K562 (cell line): ENCODE measurements around the gene DDX51. TPM values are rescaled to one million over a fixed set of nuclear protein-coding genes. Genes with fewer than 3 reads are reported as not detected.
A peak's percentile ranks its signal among the peaks of the same experiment; 100 is the strongest.

Source experiments
- ATAC-seq: fragments of 200-7000 bp; cut with Tn5 transposase; 3 replicates; pipeline ENCODE4 v1.9.1; 2020; ENCODE audit warnings: moderate library complexity
- BruUV-seq: library from RNA; stranded (reverse); fragments of 400-500 nt; replicated peaks from 2 replicates; lab custom pipeline; 2021; lab: Mats Ljungman, UMichigan
- CTCF ChIA-PET: fragments of 300-600 bp; formaldehyde crosslinking; extraction: SDS; loops from one replicate; lab custom pipeline; 2021; ENCODE audit warnings: low intra/inter-chr PET ratio; lab: Yijun Ruan, JAX
- POLR2A ChIA-PET: fragments of 300-600, 350-650 bp; sonication (Branson Sonifier 250); formaldehyde crosslinking; extraction: SDS; loops from one replicate; lab custom pipeline; 2021; ENCODE audit warnings: antibody characterized with exemption, inconsistent platforms; lab: Yijun Ruan, JAX
- DNase-seq, 4 experiments: peaks; one replicate each; pipeline versions ENCODE4 v3.0.0 to v3.0.0-alpha.2; 2011 to 2018; ENCODE audit warnings: low spot score in 3 of 4, mixed read lengths in 3 of 4; ENCODE audit errors: extremely low read depth in 1 of 4
- FAIRE-seq: peaks from 2 replicates; lab custom pipeline; 2011; peaks lifted over from hg19 to GRCh38; lab: Jason Lieb, UNC
- H2AFZ ChIP-seq: 2 replicates; pipeline ENCODE4 v1.6.0; 2011; ENCODE audit warnings: low read depth, low read length, control low read depth, inconsistent platforms
- H3K27ac ChIP-seq: fragments of 200-600 bp; 3 replicates; pipeline ENCODE4 v1.8.0; 2011; ENCODE audit warnings: low read depth, mild to moderate bottlenecking, control low read depth, inconsistent platforms, low read length, moderate library complexity, mixed read lengths; ENCODE audit errors: extremely low read depth
- H3K27me3 ChIP-seq, 2 experiments: fragments of 300-600 bp in 1 of 2; 2 replicates in 1 of 2; 3 replicates in 1 of 2; pipeline versions ENCODE4 v1.6.0 to v1.8.0; 2011; ENCODE audit warnings: inconsistent platforms in 2 of 2, low read length in 2 of 2, mild to moderate bottlenecking in 1 of 2, mixed read lengths in 1 of 2, moderate library complexity in 1 of 2; ENCODE audit not compliant: control insufficient read depth in 2 of 2, insufficient read depth in 2 of 2
- H3K36me3 ChIP-seq: fragments of 300-600 bp; 3 replicates; pipeline ENCODE4 v1.8.0; 2011; ENCODE audit warnings: mild to moderate bottlenecking, low read length, inconsistent platforms; ENCODE audit not compliant: control insufficient read depth, insufficient read depth
- H3K4me1 ChIP-seq, 2 experiments: fragments of 200-600 bp in 1 of 2; replicated peaks in 1 of 2; 2 replicates in 1 of 2; 3 replicates in 1 of 2; pipeline versions ENCODE4 v1.5.1 to v1.8.0; 2011; ENCODE audit warnings: inconsistent platforms in 2 of 2, low read length in 2 of 2, mild to moderate bottlenecking in 1 of 2, mixed read lengths in 1 of 2, moderate library complexity in 1 of 2; ENCODE audit not compliant: control insufficient read depth in 2 of 2, insufficient read depth in 2 of 2
- H3K4me2 ChIP-seq: 2 replicates; pipeline ENCODE4 v1.6.1; 2011; ENCODE audit warnings: low read length, control low read depth, inconsistent platforms, mixed read lengths; ENCODE audit not compliant: insufficient read depth
- H3K4me3 ChIP-seq: fragments of 200-600 bp; sonication (generic), shearing (Covaris generic); 2 replicates; pipeline ENCODE4 v1.5.1; 2016; ENCODE audit warnings: control low read depth, inconsistent platforms
- H3K79me2 ChIP-seq: fragments of 200-600 bp; 3 replicates; pipeline ENCODE4 v1.8.0; 2011; ENCODE audit warnings: low read length, inconsistent platforms; ENCODE audit not compliant: control insufficient read depth, insufficient read depth
- H3K9ac ChIP-seq, 2 experiments: 2 replicates each; pipeline versions ENCODE4 v1.6.0 to v1.6.1; 2011; ENCODE audit warnings: low read depth in 2 of 2, low read length in 2 of 2, control low read depth in 1 of 2, inconsistent platforms in 1 of 2, mild to moderate bottlenecking in 1 of 2, mixed read lengths in 1 of 2; ENCODE audit not compliant: insufficient read depth in 1 of 2
- H3K9me1 ChIP-seq: one replicate; pipeline ENCODE4 v1.6.0; 2011; ENCODE audit warnings: inconsistent platforms, mild to moderate bottlenecking, low read length, moderate library complexity; ENCODE audit not compliant: control insufficient read depth, insufficient read depth
- H3K9me3 ChIP-seq: replicated peaks from 2 replicates; pipeline ENCODE4 v1.5.1; 2011; ENCODE audit warnings: low read depth, low read length, inconsistent platforms; ENCODE audit not compliant: control insufficient read depth, insufficient read depth
- H4K20me1 ChIP-seq: replicated peaks from 2 replicates; pipeline ENCODE4 v1.6.1; 2011; ENCODE audit warnings: low read length, inconsistent platforms, mixed read lengths; ENCODE audit not compliant: control insufficient read depth, insufficient read depth
- ADNP ChIP-seq: fragments of 200-800 bp; sonication (Bioruptor generic); IDR thresholded peaks from 2 replicates; pipeline ENCODE4 v1.6.1; 2016; ENCODE audit warnings: missing genetic modification characterization, missing compliant biosample characterization
- CBFB ChIP-seq: sonication (generic); formaldehyde crosslinking; IDR thresholded peaks from 2 replicates; pipeline ENCODE4 v1.4.0; 2020; ENCODE audit warnings: mild to moderate bottlenecking, missing genetic modification reagents
- CBX5 ChIP-seq: IDR thresholded peaks from 2 replicates; pipeline ENCODE4 v1.6.1; 2014; ENCODE audit warnings: low read depth, borderline replicate concordance
- ELF4 ChIP-seq: fragments of 450-650 bp; formaldehyde crosslinking; IDR thresholded peaks from 2 replicates; pipeline ENCODE4 v1.4.0; 2022; ENCODE audit warnings: missing genetic modification characterization
- PHF20 ChIP-seq: fragments of 450-650 bp; IDR thresholded peaks from 2 replicates; pipeline ENCODE4 v1.6.1; 2018; ENCODE audit not compliant: partially characterized antibody
- SNIP1 ChIP-seq: fragments of 450-650 bp; IDR thresholded peaks from 2 replicates; pipeline ENCODE4 v1.7.1; 2017; ENCODE audit warnings: low read depth, mild to moderate bottlenecking
- WGBS: fragments of 100-300 bp; shearing (Covaris generic); methylation state at CpG from one replicate; pipeline ENCODE4 v1.1.6; 2016; ENCODE audit warnings: low coverage, mixed read lengths; ENCODE audit not compliant: insufficient coverage; ENCODE audit errors: missing lambda C conversion rate; 5-methylcytosine and 5-hydroxymethylcytosine counted together
- in situ Hi-C: fragments of 300-500 bp; cut with MboI; formaldehyde crosslinking; loops from 4 replicates; pipeline ENCODE4 v1.15.0; 2018; ENCODE audit warnings: inconsistent platforms, mixed read lengths
- intact Hi-C: fragments of 100-400 bp; cut with micrococcal nuclease; formaldehyde crosslinking; loops from 2 replicates; pipeline ENCODE4 v1.14.2; 2022
- polyA plus RNA-seq, 8 experiments: library from polyadenylated mRNA; depleted of rRNA in 4 of 8; stranded (reverse) in 5 of 8; unstranded in 3 of 8; fragments of >200 nt; fragmentation: Nextera tagmentation in 2 of 8; fragmentation: Illumina TruSeq in 1 of 8; extraction: Ambion mirVana in 2 of 8; extraction: Trizol in 1 of 8; gene quantifications; 2 replicates each; pipeline versions ENCODE4 v1.2.1 to v1.2.3, GENCODE V29; 2011 to 2014; ENCODE audit warnings: inconsistent platforms in 1 of 8, missing spikeins in 1 of 8
- total RNA-seq, 7 experiments: library from RNA; depleted of rRNA in 6 of 7; stranded (reverse); fragments of >200 nt in 6 of 7; fragmentation: Illumina TruSeq in 2 of 7; extraction: Trizol in 2 of 7; gene quantifications; 2 replicates each; pipeline versions ENCODE4 v1.2.1 to v1.2.3, GENCODE V29; 2011 to 2021; ENCODE audit warnings: low replicate concordance in 1 of 7

The DDX51 gene
- total and polyA plus RNA-seq, 9 of the 15 experiments (the other 6 are each of a cell fraction or from before 2014, with no cell fraction given): 1.1 to 35.9 (median 12.4) TPM

DNA sequence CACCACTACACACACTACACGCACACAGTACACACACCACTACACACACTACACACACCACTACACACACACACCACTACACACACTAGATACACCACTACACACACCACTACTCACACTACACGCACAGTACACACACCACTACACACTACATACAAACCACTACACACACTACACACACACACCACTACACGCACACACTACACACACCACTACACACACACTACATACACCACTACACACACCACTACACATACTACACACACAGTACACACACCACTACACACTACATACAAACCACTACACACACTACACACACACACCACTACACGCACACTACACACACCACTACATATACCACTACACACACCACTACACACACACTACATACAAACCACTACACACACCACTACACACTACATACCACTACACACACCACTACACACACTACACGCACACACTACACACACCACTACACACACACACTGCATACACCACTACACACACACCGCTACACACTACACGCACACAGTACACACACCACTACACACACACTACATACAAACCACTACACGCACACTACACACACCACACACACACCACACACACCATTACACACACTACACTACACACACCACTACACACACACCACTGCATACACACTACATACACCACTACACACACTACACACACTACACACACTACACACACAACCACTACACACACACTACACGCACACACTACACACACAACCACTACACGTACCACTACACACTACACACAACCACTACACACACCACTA, 11.9 kb upstream of the DDX51 start:
- Histone ChIP-seq H3K27me3 (no peaks in the 10 kb centered on the region; a peak in 1 of 5 replicates), H3K4me1 (peaks cover 0 to 47% of the 10 kb centered on the region in 2 experiments; a peak in 2 of 5 replicates), H3K9me3 (peaks cover 23% of the 10 kb centered on the region), H2AFZ (no peak overlapping the region), H3K36me3 (peaks cover 44% of the 10 kb centered on the region), H3K9ac (no peak overlapping the region), H4K20me1 (no peaks in the 10 kb centered on the region; the same call in 1 of the 2 replicates), H3K4me2 (no peak overlapping the region), H3K27ac (no peak overlapping the region), H3K9me1 (no peaks in the 10 kb centered on the region), H3K4me3 (no peak overlapping the region), H3K79me2 (no peaks in the 10 kb centered on the region)
- TF ChIP-seq ADNP (tag) (peak; percentile 77), PHF20 (peak; percentile 50), ELF4 (0 out of 2 replicates have a peak, but pooled peaks have one; percentile 52), CBFB (CRISPR knock-in tag) (no peak), SNIP1 (no peak), CBX5 (peak; percentile 7; the same call in 1 of the 2 replicates)
- ATAC-seq (no peak), DNase-seq (no peak), FAIRE-seq (peak; percentile 93)
- ChIA-PET POLR2A (interaction anchor here (0.7 kb wide), 1 partner anchor 978 kb away, joined by 4 read pairs; no protein-coding TSS in a partner anchor), CTCF (no interaction called here)
- in situ Hi-C loops (no loop called here), intact Hi-C loops (loop anchor here (10.0 kb wide), 2 partner anchors 59 to 259 kb away; no protein-coding TSS in a partner anchor)
- WGBS: 92% methylated on average over 9 of the region's 10 CpGs
- no TSS peak for BruUV-seq
